Left lung (tissue), 10 donors: ENCODE results near the gene EFNA5. TPM values are rescaled to one million over a fixed set of nuclear protein-coding genes. Genes with fewer than 3 reads are reported as not detected.
"Not testable (repeated sequence)": the region's sequence is repeated elsewhere in the genome, so short reads cannot be mapped to it uniquely, and the experiment has no call there.

Experiments used
- ATAC-seq: fragments of 200-7000 bp; cut with Tn5 transposase; one replicate; pipeline ENCODE4 v1.9.1; 2020; ENCODE audit warnings: moderate library complexity
- DNase-seq, 4 donors: peaks; one replicate each; pipeline ENCODE4 v3.0.0-alpha.2; 2013 to 2020
- H3K27ac ChIP-seq, 2 donors: fragments of 200-600 bp; sonication (generic) in 1 of 2; one replicate each; pipeline versions ENCODE4 v1.5.0 to v1.8.0; 2020 to 2021
- H3K27me3 ChIP-seq, 2 donors: fragments of 200-600 bp; sonication (generic) in 1 of 2; one replicate each; pipeline versions ENCODE4 v1.5.0 to v1.8.0; 2020 to 2021
- H3K36me3 ChIP-seq, 2 donors: fragments of 200-600 bp; sonication (generic) in 1 of 2; one replicate each; pipeline versions ENCODE4 v1.5.0 to v1.8.0; 2020 to 2021
- H3K4me1 ChIP-seq, 2 donors: fragments of 200-600 bp; one replicate each; pipeline ENCODE4 v1.8.0; 2021
- H3K4me3 ChIP-seq, 2 donors: fragments of 200-600 bp; sonication (generic) in 1 of 2; one replicate each; pipeline versions ENCODE4 v1.5.0 to v1.8.0; 2020 to 2021; ENCODE audit warnings: mild to moderate bottlenecking in 1 of 2
- H3K9me3 ChIP-seq, 2 donors: fragments of 200-600 bp; sonication (generic) in 1 of 2; one replicate each; pipeline versions ENCODE4 v1.5.0 to v1.8.0; 2020 to 2021
- CTCF ChIP-seq, 2 donors: fragments of 200-600 bp; sonication (generic) in 1 of 2; IDR thresholded peaks; one replicate each; pipeline versions ENCODE4 v1.5.0 to v1.8.0; 2021; ENCODE audit warnings: antibody characterized with exemption in 2 of 2
- intact Hi-C, 2 donors: fragments of 100-400 bp; cut with DNase I; formaldehyde crosslinking; loops; one replicate each; pipeline versions ENCODE4 v1.11.2 to v1.14.2; 2022
- polyA plus RNA-seq, 6 donors: library from polyadenylated mRNA; unstranded; fragments of 120-200 nt; gene quantifications; one replicate each; pipeline ENCODE4 v1.2.1, GENCODE V29; 2013; ENCODE audit not compliant: insufficient read length in 6 of 6
- total RNA-seq, 2 donors: library from RNA; stranded (reverse); fragmentation: NEBNext Ultra II Directional; extraction: Animal tissue kit (Norgen Biotek cat#: 25700); gene quantifications; one replicate each; pipeline ENCODE4 v1.2.1, GENCODE V29; 2021
- donor health status: DM: no; HTN: yes; CAD: no.
- donor health status: DM: no; HTN: no; CAD: no.

Gene EFNA5
- total and polyA plus RNA-seq, 8 donors = 8.8 to 28.3 (median 22.8) TPM

- Histone ChIP-seq H3K36me3 (no peaks in the 10 kb centered on the region), H3K27ac (no peak overlapping the region), H3K4me3 (no peak overlapping the region), H3K27me3 (no peaks in the 10 kb centered on the region), H3K4me1 (no peaks in the 10 kb centered on the region), H3K9me3 (no peaks in the 10 kb centered on the region)
- TF ChIP-seq CTCF (IDR thresholded peaks at IDR 0.05) = no peak
- no peak for DNase-seq
- intact Hi-C loops = no loop called here
- ATAC-seq = no peak
Measured at GRCh38 chr5:107500840-107501239, 169.9 kb downstream of the EFNA5 start.

- ATAC-seq (no peak), DNase-seq (no peak)
- Histone ChIP-seq H3K4me1 (no peaks in the 10 kb centered on the region), H3K4me3 (no peak overlapping the region), H3K36me3 (no peaks in the 10 kb centered on the region), H3K27me3 (no peaks in the 10 kb centered on the region), H3K27ac (no peak overlapping the region), H3K9me3 (no peaks in the 10 kb centered on the region)
- intact Hi-C loops = no loop called here
- no peak for TF ChIP-seq CTCF (IDR thresholded peaks at IDR 0.05)
Measured at GRCh38 chr5:107500347-107500746, 170.4 kb downstream of the EFNA5 start.

- no peak overlapping the region for H3K27ac ChIP-seq
- H3K27me3 ChIP-seq = no peaks in the 10 kb centered on the region
- H3K36me3 ChIP-seq = no peaks in the 10 kb centered on the region
- no peaks in the 10 kb centered on the region for H3K4me1 ChIP-seq
- H3K4me3 ChIP-seq = no peak overlapping the region
- no peak for ATAC-seq
- no peak for TF ChIP-seq CTCF (IDR thresholded peaks at IDR 0.05)
- intact Hi-C loops = no loop called here
- DNase-seq = no peak
- peaks cover 0 to 2% of the 10 kb centered on the region in 2 donors for H3K9me3 ChIP-seq
Measured at GRCh38 chr5:107499776-107500175, 171.0 kb downstream of the EFNA5 start.

GRCh38 chr5:107499237-107499636 lies 171.5 kb downstream of the EFNA5 start:
- Histone ChIP-seq H3K4me1 (no peaks in the 10 kb centered on the region), H3K4me3 (no peak overlapping the region), H3K9me3 (peaks cover 0 to 2% of the 10 kb centered on the region in 2 donors), H3K27ac (no peak overlapping the region), H3K27me3 (no peaks in the 10 kb centered on the region), H3K36me3 (no peaks in the 10 kb centered on the region)
- DNase-seq (no peak), ATAC-seq (no peak)
- TF ChIP-seq CTCF (IDR thresholded peaks at IDR 0.05) = no peak
- intact Hi-C loops = no loop called here

GRCh38 chr5:107496466-107496865 lies 174.3 kb downstream of the EFNA5 start:
- Histone ChIP-seq H3K27me3 (no peaks in the 10 kb centered on the region), H3K4me1 (no peaks in the 10 kb centered on the region), H3K9me3 (peaks cover 0 to 4% of the 10 kb centered on the region in 2 donors), H3K4me3 (no peak overlapping the region), H3K27ac (no peak overlapping the region), H3K36me3 (no peaks in the 10 kb centered on the region)
- DNase-seq (no peak), ATAC-seq (no peak)
- intact Hi-C loops = no loop called here
- no peak for TF ChIP-seq CTCF (IDR thresholded peaks at IDR 0.05)

- peak in 1 of 4 donors; percentile 54 for DNase-seq
- H3K4me3 ChIP-seq, ATAC-seq, H3K27me3 ChIP-seq, H3K36me3 ChIP-seq, H3K9me3 ChIP-seq, H3K4me1 ChIP-seq, H3K27ac ChIP-seq, intact Hi-C loops: not testable (repeated sequence)
Measured at GRCh38 chr5:107494129-107494528, 176.6 kb downstream of the EFNA5 start.
